Measurements from ENCODE around the gene CNPY4. TPM values are rescaled to one million over a fixed set of nuclear protein-coding genes. Genes with fewer than 3 reads are reported as not detected.

The CNPY4 gene
- total RNA-seq, 2 donors from 2014 or later: 6.1 to 6.2 TPM

GRCh38 chr7:100093925-100094486 is 25.4 kb upstream of the CNPY4 start:
- Histone ChIP-seq H3K4me3 (no peak overlapping the region), H3K27ac (no peak overlapping the region), H3K27me3 (no peaks in the 10 kb centered on the region), H3K9me3 (no peaks in the 10 kb centered on the region), H3K36me3 (peaks cover 84% of the 10 kb centered on the region), H3K4me1 (peaks cover 0 to 10% of the 10 kb centered on the region in 2 donors)
- no peak for TF ChIP-seq CTCF (IDR thresholded peaks at IDR 0.05)
- no peak for DNase-seq (ENCODE audit: low spot score)

- no peaks in the 10 kb centered on the region for H3K9me3 ChIP-seq
- no peak for TF ChIP-seq CTCF (IDR thresholded peaks at IDR 0.05)
These were observed 24.1 kb upstream of the CNPY4 start for GRCh38 chr7:100095289-100095688.

GRCh38 chr7:100095704-100096103 is 23.7 kb upstream of the CNPY4 start:
- peaks cover 85% of the 10 kb centered on the region for H3K36me3 ChIP-seq
- no peaks in the 10 kb centered on the region for H3K27me3 ChIP-seq
- no peak for TF ChIP-seq CTCF (IDR thresholded peaks at IDR 0.05)
- H3K27ac ChIP-seq: no peak overlapping the region
- no peaks in the 10 kb centered on the region for H3K9me3 ChIP-seq
- peaks cover 0 to 10% of the 10 kb centered on the region in 2 donors for H3K4me1 ChIP-seq
- no peak for DNase-seq (ENCODE audit: low spot score)
- no peak overlapping the region for H3K4me3 ChIP-seq

More at GRCh38 chr7:100095289-100095688, 24.1 kb upstream of the CNPY4 start:
- no peak for DNase-seq (ENCODE audit: low spot score)
- no peaks in the 10 kb centered on the region for H3K27me3 ChIP-seq
- no peak overlapping the region for H3K27ac ChIP-seq
- peaks cover 0 to 10% of the 10 kb centered on the region in 2 donors for H3K4me1 ChIP-seq
- H3K36me3 ChIP-seq: peaks cover 89% of the 10 kb centered on the region
- no peak overlapping the region for H3K4me3 ChIP-seq

- no peak for DNase-seq (ENCODE audit: low spot score)
- peaks cover 0 to 20% of the 10 kb centered on the region in 2 donors for H3K4me1 ChIP-seq
- H3K27me3 ChIP-seq: no peaks in the 10 kb centered on the region
- peaks cover 53% of the 10 kb centered on the region for H3K36me3 ChIP-seq
- H3K4me3 ChIP-seq: no peak overlapping the region
- no peak for TF ChIP-seq CTCF (IDR thresholded peaks at IDR 0.05)
- no peak overlapping the region for H3K27ac ChIP-seq
- H3K9me3 ChIP-seq: no peaks in the 10 kb centered on the region
These were observed 20.5 kb upstream of the CNPY4 start for GRCh38 chr7:100098913-100099312.

GRCh38 chr7:100099452-100099851 is 20.0 kb upstream of the CNPY4 start:
- no peaks in the 10 kb centered on the region for H3K27me3 ChIP-seq
- no peak overlapping the region for H3K27ac ChIP-seq
- H3K4me1 ChIP-seq: peaks cover 0 to 20% of the 10 kb centered on the region in 2 donors
- DNase-seq (ENCODE audit: low spot score): no peak
- no peak for TF ChIP-seq CTCF (IDR thresholded peaks at IDR 0.05)
- peak overlapping the region; percentile 58 to 70 for H3K4me3 ChIP-seq
- peaks cover 48% of the 10 kb centered on the region for H3K36me3 ChIP-seq
- no peaks in the 10 kb centered on the region for H3K9me3 ChIP-seq
